Ascending aorta (tissue), 2 donors: ENCODE data around the gene LMO4. TPM values are rescaled to one million over a fixed set of nuclear protein-coding genes. Genes with fewer than 3 reads are reported as not detected.

ENCODE experiments used
- DNase-seq, 2 donors: peaks; one replicate each; pipeline ENCODE4 v3.0.0-alpha.2; 2019; ENCODE audit warnings: low spot score in 2 of 2
- H3K27ac ChIP-seq, 2 donors: fragments of 200-600 bp; sonication (generic); one replicate each; pipeline ENCODE4 v1.5.1; 2016 to 2017; ENCODE audit warnings: mild to moderate bottlenecking in 1 of 2
- H3K27me3 ChIP-seq: fragments of 200-600 bp; sonication (generic); one replicate; pipeline ENCODE4 v1.5.1; 2017
- H3K36me3 ChIP-seq, 2 donors: fragments of 200-600 bp; sonication (generic); one replicate each; pipeline ENCODE4 v1.5.1; 2016
- H3K4me1 ChIP-seq, 2 donors: fragments of 200-600 bp; sonication (generic); one replicate each; pipeline ENCODE4 v1.5.1; 2016 to 2017; ENCODE audit warnings: mild to moderate bottlenecking in 1 of 2
- H3K4me3 ChIP-seq, 2 donors: fragments of 200-600 bp; sonication (generic); one replicate each; pipeline ENCODE4 v1.5.1; 2016 to 2017; ENCODE audit warnings: mild to moderate bottlenecking in 1 of 2
- H3K9me3 ChIP-seq, 2 donors: fragments of 200-600 bp; sonication (generic); one replicate each; pipeline ENCODE4 v1.5.1; 2016
- intact Hi-C: fragments of 100-400 bp; cut with DNase I; formaldehyde crosslinking; loops from one replicate; pipeline ENCODE4 v1.15.1; 2023
- total RNA-seq: library from RNA; depleted of rRNA; stranded (reverse); fragments of >200 nt; gene quantifications from one replicate; pipeline ENCODE4 v1.1.0, GENCODE V29; 2016
- TF ChIP-seq, protein P1 (sequence below), 3 experiments: fragments of 200-600 bp in 2 of 3; fragments of 450-650 bp in 1 of 3; sonication (generic) in 2 of 3; IDR thresholded peaks; one replicate each; pipeline ENCODE4 v1.5.1; 2016 to 2019; ENCODE audit warnings: antibody characterized with exemption in 3 of 3, mild to moderate bottlenecking in 1 of 3, moderate library complexity in 1 of 3

The LMO4 gene
- total RNA-seq, 1 donor from 2014 or later: 9.9 TPM

- TF ChIP-seq, protein P1, sequence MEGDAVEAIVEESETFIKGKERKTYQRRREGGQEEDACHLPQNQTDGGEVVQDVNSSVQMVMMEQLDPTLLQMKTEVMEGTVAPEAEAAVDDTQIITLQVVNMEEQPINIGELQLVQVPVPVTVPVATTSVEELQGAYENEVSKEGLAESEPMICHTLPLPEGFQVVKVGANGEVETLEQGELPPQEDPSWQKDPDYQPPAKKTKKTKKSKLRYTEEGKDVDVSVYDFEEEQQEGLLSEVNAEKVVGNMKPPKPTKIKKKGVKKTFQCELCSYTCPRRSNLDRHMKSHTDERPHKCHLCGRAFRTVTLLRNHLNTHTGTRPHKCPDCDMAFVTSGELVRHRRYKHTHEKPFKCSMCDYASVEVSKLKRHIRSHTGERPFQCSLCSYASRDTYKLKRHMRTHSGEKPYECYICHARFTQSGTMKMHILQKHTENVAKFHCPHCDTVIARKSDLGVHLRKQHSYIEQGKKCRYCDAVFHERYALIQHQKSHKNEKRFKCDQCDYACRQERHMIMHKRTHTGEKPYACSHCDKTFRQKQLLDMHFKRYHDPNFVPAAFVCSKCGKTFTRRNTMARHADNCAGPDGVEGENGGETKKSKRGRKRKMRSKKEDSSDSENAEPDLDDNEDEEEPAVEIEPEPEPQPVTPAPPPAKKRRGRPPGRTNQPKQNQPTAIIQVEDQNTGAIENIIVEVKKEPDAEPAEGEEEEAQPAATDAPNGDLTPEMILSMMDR (IDR thresholded peaks at IDR 0.05): no peak
- no peak overlapping the region for H3K4me3 ChIP-seq
- H3K4me1 ChIP-seq: no peaks in the 10 kb centered on the region
- no peak for DNase-seq
- no peaks in the 10 kb centered on the region for H3K36me3 ChIP-seq
- H3K27me3 ChIP-seq: no peaks in the 10 kb centered on the region
- intact Hi-C loops: no loop called here
- no peak overlapping the region for H3K27ac ChIP-seq
- H3K9me3 ChIP-seq: no peaks in the 10 kb centered on the region
Observed at GRCh38 chr1:87318056-87318650, 10.5 kb upstream of the LMO4 start.

GRCh38 chr1:87318806-87319205, 9.9 kb upstream of the LMO4 start:
- Histone ChIP-seq H3K4me1 (no peaks in the 10 kb centered on the region), H3K4me3 (no peak overlapping the region), H3K27ac (no peak overlapping the region), H3K9me3 (no peaks in the 10 kb centered on the region), H3K36me3 (no peaks in the 10 kb centered on the region), H3K27me3 (no peaks in the 10 kb centered on the region)
- TF ChIP-seq, protein P1 (IDR thresholded peaks at IDR 0.05): no peak
- intact Hi-C loops: no loop called here
- no peak for DNase-seq

GRCh38 chr1:87325982-87326738, 2.5 kb upstream of the LMO4 start:
- no peak overlapping the region for H3K4me3 ChIP-seq
- intact Hi-C loops: loop anchor here (5.0 kb wide), 3 partner anchors 414 to 1356 kb away; partner anchors contain the start of genes HS2ST1, PKN2 and SELENOF
- H3K36me3 ChIP-seq: no peaks in the 10 kb centered on the region
- H3K9me3 ChIP-seq: no peaks in the 10 kb centered on the region
- peak overlapping the region in 1 of 2 donors; percentile 44 for H3K27ac ChIP-seq
- H3K27me3 ChIP-seq: no peaks in the 10 kb centered on the region
- TF ChIP-seq, protein P1 (IDR thresholded peaks at IDR 0.05): peak; percentile 60 to 82 (median 77)
- DNase-seq: no peak
- peaks cover 0 to 7% of the 10 kb centered on the region in 2 donors for H3K4me1 ChIP-seq

- Histone ChIP-seq H3K36me3 (no peaks in the 10 kb centered on the region), H3K4me3 (peak overlapping the region; percentile 73 to 94), H3K27me3 (no peaks in the 10 kb centered on the region), H3K9me3 (no peaks in the 10 kb centered on the region), H3K4me1 (peaks cover 0 to 11% of the 10 kb centered on the region in 2 donors), H3K27ac (peak overlapping the region; percentile 95 to 98)
- intact Hi-C loops: loop anchor here (1.0 to 5.0 kb wide), 4 partner anchors 415 to 1355 kb away; partner anchors contain the start of genes HS2ST1, PKN2 and SELENOF
- TF ChIP-seq, protein P1 (IDR thresholded peaks at IDR 0.05): peak in 1 of 3 experiments; percentile 6
- DNase-seq: no peak
Observed at GRCh38 chr1:87327376-87328271, 1.1 kb upstream of the LMO4 start.

DNA sequence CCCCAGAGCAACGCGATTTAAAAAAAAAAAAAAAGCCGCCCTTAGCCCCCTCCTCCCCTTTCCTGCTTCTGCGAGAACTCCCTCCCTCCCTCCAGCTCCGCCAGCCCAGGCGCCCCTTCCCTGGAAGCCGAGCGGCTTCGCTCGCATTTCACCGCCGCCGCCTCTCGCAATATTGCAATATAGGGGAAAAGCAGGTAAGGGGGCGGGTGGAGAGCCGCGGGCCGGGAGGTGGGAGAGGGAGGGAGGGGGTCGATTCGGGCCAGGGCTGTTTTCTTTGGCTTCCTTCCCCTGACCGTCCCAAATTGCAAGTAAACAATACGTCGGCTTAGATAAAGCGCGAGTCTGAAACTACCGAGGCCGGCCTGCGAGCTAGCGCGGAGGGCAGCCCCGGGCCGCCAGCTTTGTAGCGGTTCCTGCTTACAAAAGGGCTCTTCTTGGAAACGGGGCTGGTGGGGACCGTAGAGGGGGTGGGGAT, 408 bp downstream of the LMO4 start:
- peaks cover 3 to 11% of the 10 kb centered on the region in 2 donors for H3K4me1 ChIP-seq
- H3K9me3 ChIP-seq: no peaks in the 10 kb centered on the region
- no peaks in the 10 kb centered on the region for H3K27me3 ChIP-seq
- peak in 1 of 2 donors; percentile 72 for DNase-seq
- intact Hi-C loops: loop anchor here (5.0 kb wide), 3 partner anchors 417 to 1353 kb away; partner anchors contain the start of genes HS2ST1, PKN2 and SELENOF
- peak overlapping the region; percentile 95 to 98 for H3K27ac ChIP-seq
- H3K36me3 ChIP-seq: no peaks in the 10 kb centered on the region
- H3K4me3 ChIP-seq: peak overlapping the region; percentile 73 to 94
- TF ChIP-seq, protein P1 (IDR thresholded peaks at IDR 0.05): no peak
